Measurements from ENCODE around the gene PRICKLE4. TPM values are rescaled to one million over a fixed set of nuclear protein-coding genes. Genes with fewer than 3 reads are reported as not detected.
A peak's percentile ranks its signal among the peaks of the same experiment; 100 is the strongest.

PRICKLE4 gene, protein sequence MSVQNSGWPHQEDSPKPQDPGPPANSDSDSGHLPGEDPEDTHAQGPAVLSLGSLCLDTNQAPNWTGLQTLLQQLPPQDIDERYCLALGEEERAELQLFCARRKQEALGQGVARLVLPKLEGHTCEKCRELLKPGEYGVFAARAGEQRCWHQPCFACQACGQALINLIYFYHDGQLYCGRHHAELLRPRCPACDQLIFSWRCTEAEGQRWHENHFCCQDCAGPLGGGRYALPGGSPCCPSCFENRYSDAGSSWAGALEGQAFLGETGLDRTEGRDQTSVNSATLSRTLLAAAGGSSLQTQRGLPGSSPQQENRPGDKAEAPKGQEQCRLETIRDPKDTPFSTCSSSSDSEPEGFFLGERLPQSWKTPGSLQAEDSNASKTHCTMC
- total RNA-seq, result 7.3 TPM

GRCh38 chr6:41780551-41781365 lies at the start of gene PRICKLE4:
TSS of gene PRICKLE4 (plus strand) at chr6:41780782. CDS start at chr6:41783474, 2,692 bp downstream.
- peak; percentile 85 for DNase-seq (ENCODE audit: low spot score)
- peak; percentile 72 for ATAC-seq

- DNase-seq (ENCODE audit: low spot score), result no peak
- ATAC-seq, result no peak
These were observed 49.0 kb upstream of the PRICKLE4 start for GRCh38 chr6:41731561-41732086.

DNA sequence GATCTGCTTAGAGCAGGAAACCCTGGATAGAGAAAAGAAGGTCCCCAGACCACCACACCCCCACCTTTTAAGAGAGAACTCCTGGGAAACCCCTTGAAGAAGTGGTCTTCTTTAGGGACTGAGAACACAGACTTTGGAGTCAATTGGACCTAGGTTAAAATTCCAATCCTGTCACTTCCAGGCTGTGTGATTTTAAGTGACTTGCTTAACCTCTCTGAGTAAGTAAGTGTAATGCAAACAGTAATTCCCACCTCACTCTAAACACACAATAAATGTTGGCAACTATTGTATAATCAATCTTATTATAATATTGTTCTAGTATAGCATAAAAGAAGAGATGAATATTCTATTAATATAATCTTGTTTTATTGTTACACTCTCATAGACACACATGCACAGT lies 48.4 kb upstream of the PRICKLE4 start:
- ATAC-seq (no peak), DNase-seq (ENCODE audit: low spot score) (no peak)

GRCh38 chr6:41732591-41733359 lies 47.8 kb upstream of the PRICKLE4 start:
- ATAC-seq (no peak), DNase-seq (ENCODE audit: low spot score) (no peak)

- ATAC-seq, result no peak
- DNase-seq (ENCODE audit: low spot score), result no peak
These were observed 47.2 kb upstream of the PRICKLE4 start for GRCh38 chr6:41733360-41733706.

DNA sequence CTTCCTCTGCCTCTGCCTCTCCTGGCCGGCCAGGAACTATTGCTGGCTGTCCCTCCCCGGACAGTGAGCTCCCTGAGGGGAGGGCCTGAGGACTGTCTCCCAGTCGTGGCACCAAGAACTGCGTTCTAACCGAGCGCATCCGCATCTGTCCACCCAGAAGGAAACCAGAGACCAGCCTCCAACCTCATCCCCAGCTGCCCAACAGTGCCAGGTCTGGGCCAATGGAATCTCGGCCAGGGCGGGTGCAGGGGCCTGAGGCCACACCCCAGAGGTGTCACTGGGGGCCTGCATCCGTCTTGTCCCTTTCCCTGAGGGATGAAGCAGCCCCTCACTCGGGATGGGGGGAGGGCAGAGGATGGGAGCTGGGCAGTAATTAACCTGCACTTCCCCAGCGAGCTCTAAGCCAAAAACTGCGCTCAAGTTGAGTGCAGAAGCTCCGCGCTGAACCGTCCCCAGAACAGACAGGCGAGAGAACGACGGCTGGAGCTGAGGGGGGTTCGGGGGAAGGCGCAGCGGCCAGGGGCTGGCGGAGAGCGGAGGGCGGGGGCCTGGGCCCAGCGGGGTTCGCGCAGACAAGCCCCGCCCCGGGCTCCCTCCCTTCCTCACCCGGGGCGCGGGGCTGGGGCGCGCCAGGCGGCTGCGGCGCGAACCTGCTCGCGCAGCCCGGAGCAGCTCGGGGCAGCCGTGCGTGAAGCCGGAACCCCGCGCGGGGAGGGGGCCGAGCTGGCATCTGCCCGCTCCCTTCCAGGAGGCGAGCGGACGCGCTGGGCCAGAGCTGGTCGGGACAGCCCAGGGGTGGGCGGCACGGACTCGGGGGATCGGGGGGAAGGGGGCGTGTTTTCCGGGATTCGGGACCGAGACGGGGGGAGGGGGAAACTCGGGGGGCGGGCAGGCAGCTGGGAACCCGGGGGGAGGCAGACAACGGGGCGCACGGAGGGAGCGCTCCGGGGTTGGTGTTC lies 46.6 kb upstream of the PRICKLE4 start:
- DNase-seq (ENCODE audit: low spot score), result peak; percentile 65
- ATAC-seq, result peak; percentile 54

DNA sequence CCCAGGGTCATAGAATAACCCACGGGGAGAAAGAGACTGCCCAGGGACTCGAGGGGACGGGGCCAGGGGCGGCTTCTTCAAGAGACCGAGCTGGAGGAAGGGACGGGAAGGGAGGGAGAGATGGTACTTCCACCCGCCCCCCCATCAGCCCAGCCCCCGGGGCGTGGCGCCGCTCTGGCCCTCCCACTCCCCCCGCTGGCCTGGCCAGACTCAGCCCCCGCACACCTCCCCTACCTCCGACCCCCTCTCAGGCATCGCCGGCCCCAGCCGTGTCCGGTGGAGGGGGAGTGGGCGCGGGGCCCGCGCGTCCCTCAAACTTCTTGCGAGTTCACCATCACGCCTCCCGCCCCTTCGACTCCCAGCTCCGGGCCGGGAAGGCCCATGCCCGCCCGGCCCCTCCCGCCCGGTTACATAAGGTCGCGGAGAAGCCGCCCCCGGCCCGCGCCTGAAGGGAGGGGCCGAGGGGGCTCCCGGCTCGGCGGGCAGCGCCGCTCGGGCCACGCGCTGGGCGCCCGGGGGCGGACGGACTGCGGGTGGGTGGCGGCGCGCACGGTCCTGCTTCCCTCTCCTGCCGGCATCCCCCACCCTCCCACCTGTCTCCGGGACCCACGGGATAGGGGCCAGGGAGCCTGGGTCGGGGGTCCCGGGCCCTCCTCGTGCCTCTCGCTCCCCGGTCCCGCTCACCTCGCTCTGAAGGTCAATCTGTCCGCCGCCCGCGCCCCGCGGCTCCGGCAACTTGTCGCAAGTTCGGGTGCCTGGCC lies 45.7 kb upstream of the PRICKLE4 start:
- ATAC-seq, result peak; percentile 82
- peak; percentile 83 for DNase-seq (ENCODE audit: low spot score)

DNA sequence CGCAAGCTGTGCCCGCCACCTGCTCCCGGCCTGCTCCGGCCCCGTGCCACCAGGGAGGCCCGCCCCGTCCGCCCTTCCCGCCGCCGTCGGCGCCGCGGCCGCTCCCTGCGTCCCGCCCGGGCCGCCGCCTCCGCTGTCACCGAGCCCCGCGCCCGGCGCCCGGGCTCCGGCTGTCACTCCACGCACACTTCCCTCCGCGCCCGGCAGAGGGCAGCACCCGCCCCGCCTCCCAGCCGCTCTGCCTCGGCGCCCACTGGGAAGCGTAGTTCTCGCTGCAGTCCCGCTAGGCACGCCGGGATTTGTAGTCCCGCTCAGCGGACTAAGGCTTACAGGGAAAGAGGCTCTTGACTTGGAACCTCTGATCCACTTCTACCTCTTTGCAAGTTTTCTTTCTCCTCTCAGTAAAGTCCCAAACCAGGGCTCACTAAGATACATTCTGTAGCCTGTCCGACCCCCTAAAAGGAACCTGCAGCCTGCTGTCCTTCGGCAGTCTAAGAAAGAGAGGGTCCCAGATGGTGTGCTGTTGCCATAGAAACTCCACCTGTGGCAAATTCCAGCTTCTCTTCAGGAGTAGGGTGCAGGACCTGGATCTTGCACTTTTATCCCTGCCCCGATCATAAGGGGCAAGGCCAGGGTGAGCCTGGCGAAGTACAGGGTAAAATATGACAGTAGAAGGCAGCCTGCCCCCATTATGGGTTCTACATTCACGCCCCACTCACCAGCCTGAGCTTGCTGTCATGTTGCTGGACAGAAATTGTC lies 45.0 kb upstream of the PRICKLE4 start, which contains the start of gene TFEB:
TSS of gene TFEB (minus strand) at position 182 of the 759 bp plus-strand sequence. CDS start 44,395 bp downstream, outside the sequence.
- ATAC-seq (peak; percentile 88), DNase-seq (ENCODE audit: low spot score) (peak; percentile 96)

DNA sequence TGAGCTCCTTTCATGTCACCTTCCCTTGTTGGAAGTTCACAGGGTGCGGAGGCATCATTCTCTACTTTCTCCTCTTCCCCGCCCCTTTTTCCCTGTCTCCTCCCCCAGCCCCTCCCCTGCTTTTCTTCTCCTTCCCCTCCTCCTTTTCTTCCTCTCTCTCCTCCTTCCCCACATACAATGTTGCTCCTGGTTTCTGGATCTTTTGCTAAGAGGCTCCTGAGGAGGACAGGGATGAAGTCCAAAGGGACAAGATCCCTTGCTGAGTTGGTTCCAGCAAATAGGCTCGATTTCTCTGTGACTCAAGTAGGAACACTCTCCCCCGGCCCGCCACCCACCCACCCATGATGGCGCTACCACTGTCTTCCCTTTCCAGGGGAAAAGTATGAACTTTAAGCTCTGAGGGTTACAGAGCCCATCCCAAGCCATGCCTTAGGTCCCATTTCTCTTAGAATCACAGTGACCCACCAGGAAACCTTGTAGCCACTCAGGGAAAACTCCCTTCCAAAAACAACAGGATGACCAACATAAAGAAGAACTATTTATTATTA lies 44.3 kb upstream of the PRICKLE4 start:
- DNase-seq (ENCODE audit: low spot score), result no peak
- ATAC-seq, result no peak

DNA sequence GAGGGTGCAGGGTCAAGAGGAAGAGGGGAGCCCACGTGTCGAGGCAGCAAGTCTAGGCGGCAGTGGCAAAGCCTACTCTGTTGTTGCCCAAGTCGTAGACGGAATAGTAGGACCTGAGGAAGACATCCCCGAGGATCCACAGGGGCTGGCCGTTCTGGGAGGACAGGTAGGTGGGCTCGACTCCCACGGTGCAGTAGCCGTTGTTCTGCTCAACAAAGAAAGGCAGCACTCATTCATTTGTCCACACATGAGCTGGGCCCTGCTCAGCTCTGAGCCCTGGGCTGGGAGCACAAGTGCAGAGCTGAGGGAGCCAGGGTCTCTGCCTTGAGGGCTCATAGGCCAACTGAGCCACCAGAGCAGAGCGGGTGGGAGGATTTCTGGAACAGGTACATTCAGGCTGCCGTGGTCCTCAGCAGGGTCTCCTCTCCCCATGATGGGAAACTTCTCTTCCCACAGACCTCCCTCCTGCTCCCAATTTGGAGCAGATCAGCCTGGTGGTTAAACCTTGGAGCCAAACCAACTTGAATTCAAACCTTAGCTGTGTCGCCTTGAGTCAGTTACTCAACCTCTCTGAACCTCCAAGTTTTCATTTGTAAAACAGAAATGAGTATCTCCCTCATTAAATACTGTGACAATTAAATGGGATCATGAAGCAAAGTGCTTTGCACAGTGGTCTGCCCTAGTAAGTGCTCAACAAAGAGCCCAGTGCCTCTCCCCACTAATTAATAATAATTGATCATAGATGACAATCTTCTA lies 43.6 kb upstream of the PRICKLE4 start:
- DNase-seq (ENCODE audit: low spot score), result no peak

DNA sequence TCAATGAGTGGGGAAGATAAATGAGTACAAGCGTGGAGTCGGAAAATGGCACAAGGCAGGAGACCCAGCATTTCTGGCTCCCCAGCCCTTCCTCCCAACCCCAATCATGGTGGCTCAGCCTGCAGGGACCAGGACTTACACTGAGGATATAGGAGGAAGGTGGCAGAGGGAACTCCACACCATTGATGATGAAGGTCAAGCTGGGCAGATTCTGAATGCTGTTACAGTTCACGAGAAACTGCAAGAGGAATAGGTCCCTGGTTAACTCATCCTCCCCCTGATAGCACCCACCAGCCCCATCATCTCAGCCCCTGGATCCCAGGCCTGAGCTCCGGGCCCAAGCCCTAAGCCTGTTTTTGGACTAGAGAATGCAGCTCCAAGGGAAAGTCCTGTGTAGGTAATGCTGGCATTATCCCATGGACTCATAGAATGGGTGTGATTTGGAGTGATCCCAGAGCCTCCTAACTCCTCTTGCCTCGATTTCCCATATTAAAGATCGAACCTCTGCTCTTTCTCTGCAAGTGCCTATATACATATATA lies 42.9 kb upstream of the PRICKLE4 start:
- DNase-seq (ENCODE audit: low spot score) (no peak), ATAC-seq (no peak)

More for the DNA sequence above, 43.6 kb upstream of the PRICKLE4 start:
- no peak for ATAC-seq

- DNase-seq (ENCODE audit: low spot score) (no peak), ATAC-seq (no peak)
These were observed 41.5 kb upstream of the PRICKLE4 start for GRCh38 chr6:41739041-41739440.

GRCh38 chr6:41740366-41741162 lies 40.0 kb upstream of the PRICKLE4 start:
- ATAC-seq, result no peak
- no peak for DNase-seq (ENCODE audit: low spot score)

- no peak for ATAC-seq
- no peak for DNase-seq (ENCODE audit: low spot score)
These were observed 38.7 kb upstream of the PRICKLE4 start for GRCh38 chr6:41741625-41742490.
